D721Med (cell line): ENCODE data around the gene GFPT2.

Experiments
- DNase-seq: peaks from one replicate; pipeline ENCODE4 v3.0.0; 2011; ENCODE audit warnings: low spot score; ENCODE audit not compliant: insufficient read length
- FAIRE-seq: peaks from 2 replicates; lab custom pipeline; 2011; peaks lifted over from hg19 to GRCh38; lab: Jason Lieb, UNC
- TF ChIP-seq, protein P1 (sequence below): IDR thresholded peaks from 2 replicates; pipeline ENCODE4 v1.5.1; 2012; ENCODE audit warnings: mild to moderate bottlenecking, control low read depth; ENCODE audit not compliant: insufficient read depth; ENCODE audit errors: missing control alignments

Gene GFPT2

DNA sequence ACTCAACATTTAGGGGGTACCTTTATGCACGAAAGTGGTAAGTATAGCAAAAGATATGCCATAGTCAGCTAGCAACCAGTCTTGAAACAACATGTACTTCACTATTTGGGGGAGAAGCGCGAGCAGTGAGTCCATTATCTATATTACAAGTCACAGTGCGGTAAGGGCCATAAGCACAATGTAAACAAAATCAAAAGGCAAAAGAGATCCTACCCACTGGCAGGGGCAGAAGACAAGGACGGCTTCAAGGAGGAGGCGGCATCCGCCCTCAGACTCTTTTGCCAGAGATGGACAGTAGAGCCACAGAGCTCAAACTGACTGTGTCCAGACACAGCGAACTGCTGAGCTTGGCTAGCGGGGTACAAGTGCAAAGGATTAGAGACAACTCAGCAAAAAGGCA is 70.9 kb downstream of the GFPT2 start:
- TF ChIP-seq, protein P1, sequence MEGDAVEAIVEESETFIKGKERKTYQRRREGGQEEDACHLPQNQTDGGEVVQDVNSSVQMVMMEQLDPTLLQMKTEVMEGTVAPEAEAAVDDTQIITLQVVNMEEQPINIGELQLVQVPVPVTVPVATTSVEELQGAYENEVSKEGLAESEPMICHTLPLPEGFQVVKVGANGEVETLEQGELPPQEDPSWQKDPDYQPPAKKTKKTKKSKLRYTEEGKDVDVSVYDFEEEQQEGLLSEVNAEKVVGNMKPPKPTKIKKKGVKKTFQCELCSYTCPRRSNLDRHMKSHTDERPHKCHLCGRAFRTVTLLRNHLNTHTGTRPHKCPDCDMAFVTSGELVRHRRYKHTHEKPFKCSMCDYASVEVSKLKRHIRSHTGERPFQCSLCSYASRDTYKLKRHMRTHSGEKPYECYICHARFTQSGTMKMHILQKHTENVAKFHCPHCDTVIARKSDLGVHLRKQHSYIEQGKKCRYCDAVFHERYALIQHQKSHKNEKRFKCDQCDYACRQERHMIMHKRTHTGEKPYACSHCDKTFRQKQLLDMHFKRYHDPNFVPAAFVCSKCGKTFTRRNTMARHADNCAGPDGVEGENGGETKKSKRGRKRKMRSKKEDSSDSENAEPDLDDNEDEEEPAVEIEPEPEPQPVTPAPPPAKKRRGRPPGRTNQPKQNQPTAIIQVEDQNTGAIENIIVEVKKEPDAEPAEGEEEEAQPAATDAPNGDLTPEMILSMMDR, result no peak
- DNase-seq (no peak), FAIRE-seq (no peak)

DNA sequence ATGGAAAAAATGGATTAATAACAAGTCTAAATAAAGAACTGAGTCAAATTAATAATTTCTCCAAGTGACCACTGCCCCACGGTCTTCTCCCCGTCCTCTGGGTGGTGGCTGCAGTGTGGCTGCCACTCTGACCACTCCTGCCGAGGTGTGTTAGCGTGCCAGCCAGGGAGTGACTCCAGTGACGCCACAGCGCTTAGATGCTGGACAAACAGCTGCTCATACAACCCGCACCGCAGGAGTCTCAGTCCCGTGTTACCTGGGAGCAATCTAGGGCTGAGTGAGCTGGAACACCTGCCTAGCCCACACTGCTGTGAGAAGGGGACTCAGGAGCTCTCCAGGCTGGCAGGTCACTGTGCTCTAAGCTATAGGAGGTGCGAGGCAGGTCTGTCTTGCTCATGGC is 71.4 kb downstream of the GFPT2 start:
- TF ChIP-seq, protein P1, result no peak

DNA sequence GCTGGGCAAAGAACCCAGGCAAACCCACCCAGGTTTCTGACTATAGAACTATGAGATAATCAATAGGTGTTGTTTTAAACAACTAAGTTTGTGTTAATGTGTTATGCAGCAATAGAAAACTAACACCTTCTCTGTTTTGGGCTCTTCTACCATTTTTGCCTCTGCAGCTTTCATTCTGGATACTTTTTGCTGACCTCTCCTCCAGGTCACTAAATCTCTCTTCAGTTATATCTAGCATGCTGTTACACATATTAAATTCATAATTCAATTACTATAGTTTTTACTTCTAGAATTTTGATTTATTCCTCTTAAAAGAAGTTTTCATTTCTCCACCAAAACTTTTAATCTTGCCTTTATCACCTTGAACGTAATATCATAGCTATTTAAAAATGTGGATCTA is 78.4 kb downstream of the GFPT2 start:
- TF ChIP-seq, protein P1, result no peak
- FAIRE-seq (no peak), DNase-seq (no peak)

More for the DNA sequence above, 71.4 kb downstream of the GFPT2 start:
- FAIRE-seq (no peak), DNase-seq (no peak)

DNA sequence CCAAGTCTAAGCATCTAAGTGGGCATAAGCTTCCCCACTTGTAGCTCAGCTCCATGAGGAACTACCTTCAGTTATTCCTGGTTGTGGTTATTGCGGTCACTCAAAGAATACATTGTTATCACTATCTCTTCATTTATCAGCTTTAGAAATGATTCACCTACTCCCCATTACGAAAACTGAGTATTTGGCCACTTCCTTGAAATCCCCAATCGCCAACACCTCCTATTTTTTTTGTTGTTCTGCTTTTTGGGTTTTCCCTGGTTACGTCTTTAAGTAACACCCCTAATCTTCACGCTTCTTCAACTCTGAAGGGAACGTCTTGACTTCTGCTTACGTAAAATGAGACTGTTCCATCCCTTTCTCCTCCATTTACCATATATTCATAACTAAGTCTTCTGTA is 81.9 kb downstream of the GFPT2 start:
- no peak for DNase-seq
- no peak for FAIRE-seq

DNA sequence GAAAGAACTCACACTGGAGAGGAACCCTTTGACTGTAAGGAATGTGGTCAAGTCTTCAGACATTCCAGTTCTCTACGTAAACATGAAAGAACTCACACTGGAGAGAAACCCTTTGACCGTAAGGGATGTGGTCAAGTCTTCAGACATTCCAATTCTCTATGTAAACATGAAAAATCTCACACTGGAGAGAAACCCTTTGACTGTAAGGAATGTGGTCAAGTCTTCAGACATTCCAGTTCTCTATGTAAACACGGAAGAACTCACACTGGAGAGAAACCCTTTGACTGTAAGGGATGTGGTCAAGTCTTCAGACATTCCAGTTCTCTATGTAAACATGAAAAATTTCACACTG is 93.9 kb downstream of the GFPT2 start:
- DNase-seq, result no peak
- FAIRE-seq, result no peak

More for the DNA sequence above, 81.9 kb downstream of the GFPT2 start:
- TF ChIP-seq, protein P1, result no peak

DNA sequence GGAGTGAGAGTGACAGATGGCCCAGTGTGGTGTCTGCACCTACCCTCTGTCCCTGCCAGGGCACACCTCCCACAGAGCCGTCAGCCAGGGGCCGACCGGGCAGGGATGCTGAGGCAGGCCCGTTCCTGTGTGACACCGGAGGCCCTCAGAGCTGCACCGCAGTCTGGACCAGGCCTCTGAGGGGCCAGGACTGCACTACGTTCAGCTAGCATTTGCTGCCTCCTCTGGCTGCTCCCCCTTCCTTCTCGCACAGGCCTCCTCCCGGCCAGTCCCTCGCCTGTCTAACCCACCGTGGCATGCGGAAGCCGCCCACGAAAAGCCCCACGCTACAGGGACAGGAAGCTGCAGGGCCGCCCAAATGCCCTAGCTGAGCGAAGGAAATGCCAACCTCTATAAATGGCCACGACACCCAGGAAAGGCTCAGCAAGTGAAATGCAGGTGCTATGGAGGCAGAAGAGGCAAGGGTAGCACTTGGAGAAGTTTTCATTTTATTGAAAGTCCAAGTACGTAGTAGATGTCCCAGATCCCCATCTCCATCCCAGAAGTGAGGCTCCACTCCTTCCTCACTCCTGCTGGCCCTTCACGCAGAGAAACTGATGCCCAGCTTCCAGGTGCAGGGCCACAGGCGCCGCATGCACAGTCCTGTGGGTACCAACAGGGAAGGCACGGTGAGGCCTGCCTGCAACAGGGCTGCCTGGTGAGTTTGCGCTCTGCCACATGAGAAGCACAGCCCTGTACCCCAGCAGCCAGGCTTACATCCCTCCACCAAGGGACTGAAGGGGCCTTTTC is 99.9 kb downstream of the GFPT2 start:
- DNase-seq, result no peak
- TF ChIP-seq, protein P1, result no peak
- no peak for FAIRE-seq

More for the DNA sequence above, 93.9 kb downstream of the GFPT2 start:
- TF ChIP-seq, protein P1, result no peak

DNA sequence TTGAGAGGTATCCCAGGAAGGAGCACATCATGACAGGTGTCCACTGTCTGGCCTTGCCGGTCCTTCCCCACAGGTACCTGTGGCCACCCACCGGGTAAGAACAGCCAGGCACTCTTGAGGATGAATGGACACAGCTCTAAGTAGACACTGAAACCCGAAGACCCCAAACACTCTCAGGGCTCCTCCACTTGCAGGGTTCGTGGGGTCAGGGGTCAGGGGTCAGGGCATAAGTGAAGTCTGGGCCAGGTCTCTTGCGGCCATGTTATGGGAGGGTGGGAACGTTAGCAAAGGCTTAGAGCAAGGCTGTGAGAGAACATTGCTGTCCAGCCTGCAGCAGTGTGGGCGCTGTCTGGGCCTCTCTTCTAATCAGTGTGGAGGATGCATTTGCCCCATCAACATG is 101.2 kb downstream of the GFPT2 start:
- TF ChIP-seq, protein P1, result no peak
- DNase-seq, result no peak
- no peak for FAIRE-seq
